ENCODE data around the gene KNOP1.

DNA sequence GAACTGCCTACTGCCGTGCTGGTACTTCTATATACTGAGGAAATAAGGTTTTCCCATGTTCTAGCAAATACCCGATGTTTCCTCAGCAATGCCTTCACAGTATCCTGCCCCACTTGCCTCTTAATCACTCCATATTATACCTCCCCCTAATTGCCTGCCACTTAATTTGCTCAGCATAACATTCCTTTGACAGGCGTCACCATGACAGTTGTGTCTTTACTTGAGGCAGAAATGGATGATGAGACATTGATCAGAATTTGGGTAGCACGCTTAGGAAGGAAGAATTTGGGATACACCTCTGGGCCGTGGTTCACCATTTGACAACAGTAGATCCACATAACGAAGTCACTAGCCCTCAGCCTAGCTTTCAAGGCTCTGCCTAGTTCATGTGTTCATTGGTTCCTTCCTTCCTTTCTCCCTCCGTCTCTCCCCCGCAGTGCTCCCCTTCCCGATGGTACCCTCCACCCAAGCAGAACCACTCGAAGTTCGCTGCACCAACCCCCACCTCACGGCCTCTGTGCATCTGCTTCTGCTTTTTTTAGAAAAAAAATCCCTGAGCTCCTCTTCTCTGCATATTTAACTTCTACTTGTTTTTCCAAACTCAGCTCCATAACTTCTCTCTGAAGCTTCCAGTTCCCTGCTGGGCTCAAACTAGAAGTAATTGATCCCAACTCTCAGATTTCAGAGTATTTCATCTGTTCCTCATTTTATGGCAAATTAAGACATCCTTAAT lies 19.4 kb upstream of the KNOP1 start:
- TF ChIP-seq, protein P1, sequence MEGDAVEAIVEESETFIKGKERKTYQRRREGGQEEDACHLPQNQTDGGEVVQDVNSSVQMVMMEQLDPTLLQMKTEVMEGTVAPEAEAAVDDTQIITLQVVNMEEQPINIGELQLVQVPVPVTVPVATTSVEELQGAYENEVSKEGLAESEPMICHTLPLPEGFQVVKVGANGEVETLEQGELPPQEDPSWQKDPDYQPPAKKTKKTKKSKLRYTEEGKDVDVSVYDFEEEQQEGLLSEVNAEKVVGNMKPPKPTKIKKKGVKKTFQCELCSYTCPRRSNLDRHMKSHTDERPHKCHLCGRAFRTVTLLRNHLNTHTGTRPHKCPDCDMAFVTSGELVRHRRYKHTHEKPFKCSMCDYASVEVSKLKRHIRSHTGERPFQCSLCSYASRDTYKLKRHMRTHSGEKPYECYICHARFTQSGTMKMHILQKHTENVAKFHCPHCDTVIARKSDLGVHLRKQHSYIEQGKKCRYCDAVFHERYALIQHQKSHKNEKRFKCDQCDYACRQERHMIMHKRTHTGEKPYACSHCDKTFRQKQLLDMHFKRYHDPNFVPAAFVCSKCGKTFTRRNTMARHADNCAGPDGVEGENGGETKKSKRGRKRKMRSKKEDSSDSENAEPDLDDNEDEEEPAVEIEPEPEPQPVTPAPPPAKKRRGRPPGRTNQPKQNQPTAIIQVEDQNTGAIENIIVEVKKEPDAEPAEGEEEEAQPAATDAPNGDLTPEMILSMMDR (IDR thresholded peaks at IDR 0.05): no peak
- TF ChIP-seq POLR2A (IDR thresholded peaks at IDR 0.05): no peak

All from right lobe of liver (tissue), 4 donors.